PC-3 (cell line): ENCODE data around the gene ATG4C.

Experiments
- CTCF ChIP-seq: fragments of 300-600 bp; sonication (generic); conservative IDR thresholded peaks from 2 replicates; pipeline ENCODE4 v1.5.1; 2017; ENCODE audit warnings: antibody characterized with exemption, low read depth, mild to moderate bottlenecking, low read length
- EZH2 ChIP-seq: fragments of 300-600 bp; sonication (generic); IDR thresholded peaks from one replicate; pipeline ENCODE4 v1.6.1; 2017; ENCODE audit warnings: antibody characterized with exemption, mild to moderate bottlenecking, low read length; ENCODE audit not compliant: unreplicated experiment

DNA sequence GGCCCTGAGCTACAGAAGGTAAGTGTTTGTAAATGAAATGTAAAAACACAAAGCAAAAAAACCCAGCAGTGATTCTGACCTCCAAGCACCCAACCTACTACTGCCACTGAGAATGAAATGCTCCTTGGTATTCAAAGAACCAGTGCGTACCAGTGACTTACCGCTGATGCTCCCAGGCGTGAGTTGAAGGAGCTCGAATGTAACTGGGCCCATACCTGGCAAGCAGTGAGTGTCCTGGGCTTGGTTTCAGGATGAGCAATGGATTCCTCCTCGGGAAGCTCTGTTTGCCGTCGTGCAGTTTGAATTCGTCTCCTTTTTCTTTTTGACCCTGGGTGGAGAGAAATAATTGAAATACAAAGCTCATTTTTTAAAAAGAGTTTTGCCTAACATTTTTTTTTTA lies 121.9 kb downstream of the ATG4C start:
- TF ChIP-seq CTCF (no peak), EZH2 (no peak)
